Iris pigment epithelial cell (primary cell): ENCODE results near the gene KIF21A.
"Not testable (repeated sequence)": the region's sequence is repeated elsewhere in the genome, so short reads cannot be mapped to it uniquely, and the experiment has no call there.

Experiments used
- DNase-seq: peaks from one replicate; pipeline ENCODE4 v3.0.0-alpha.2; 2011; ENCODE audit warnings: low read depth

Gene KIF21A

DNA sequence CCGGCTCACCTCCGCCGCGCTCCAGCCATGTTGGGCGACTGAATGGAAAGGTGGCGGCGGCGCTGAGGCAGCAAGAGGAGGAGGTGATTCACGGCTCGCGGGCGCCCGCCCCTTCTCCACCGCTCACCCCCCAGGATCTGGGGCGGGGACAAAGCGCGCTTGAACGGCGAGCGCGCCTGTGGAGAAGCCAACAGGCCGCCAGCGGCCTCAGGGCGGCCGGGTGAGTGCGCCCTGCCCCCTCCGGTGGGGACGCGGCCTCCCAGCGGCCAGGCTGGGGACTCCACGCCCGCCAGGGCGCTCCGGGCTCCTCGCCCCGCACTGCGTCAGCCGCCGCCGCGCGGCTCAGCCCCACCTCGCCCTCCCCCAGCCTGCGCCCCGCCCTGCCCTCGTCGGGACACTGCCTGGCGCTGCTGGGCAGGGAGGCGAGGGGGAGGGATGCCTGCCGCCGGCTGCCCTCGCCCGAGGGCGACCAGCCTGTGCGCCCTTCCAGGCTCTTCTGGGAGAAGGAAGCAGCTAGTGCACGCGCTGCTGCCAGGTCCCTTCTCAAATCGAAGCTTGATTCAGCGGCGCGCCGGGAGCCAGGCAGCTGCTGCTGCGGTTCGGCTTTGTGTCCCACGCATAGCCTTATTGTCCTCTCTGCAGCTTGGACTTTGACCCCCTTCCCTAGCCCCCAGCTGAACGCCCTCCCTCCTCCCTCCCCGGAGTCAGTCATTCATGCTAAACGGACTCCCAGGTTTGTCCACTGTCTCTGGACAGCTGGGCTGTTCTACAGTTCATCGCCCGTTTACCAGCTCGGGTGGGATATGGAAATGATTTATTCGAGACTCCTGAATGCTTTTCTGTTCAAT, at the start of gene KIF21A:
Gene KIF21A, minus strand, starts transcription at position 40 of the 848 bp plus-strand sequence. CDS start 150 bp downstream, outside the sequence.
- DNase-seq: peak; percentile 94

DNA sequence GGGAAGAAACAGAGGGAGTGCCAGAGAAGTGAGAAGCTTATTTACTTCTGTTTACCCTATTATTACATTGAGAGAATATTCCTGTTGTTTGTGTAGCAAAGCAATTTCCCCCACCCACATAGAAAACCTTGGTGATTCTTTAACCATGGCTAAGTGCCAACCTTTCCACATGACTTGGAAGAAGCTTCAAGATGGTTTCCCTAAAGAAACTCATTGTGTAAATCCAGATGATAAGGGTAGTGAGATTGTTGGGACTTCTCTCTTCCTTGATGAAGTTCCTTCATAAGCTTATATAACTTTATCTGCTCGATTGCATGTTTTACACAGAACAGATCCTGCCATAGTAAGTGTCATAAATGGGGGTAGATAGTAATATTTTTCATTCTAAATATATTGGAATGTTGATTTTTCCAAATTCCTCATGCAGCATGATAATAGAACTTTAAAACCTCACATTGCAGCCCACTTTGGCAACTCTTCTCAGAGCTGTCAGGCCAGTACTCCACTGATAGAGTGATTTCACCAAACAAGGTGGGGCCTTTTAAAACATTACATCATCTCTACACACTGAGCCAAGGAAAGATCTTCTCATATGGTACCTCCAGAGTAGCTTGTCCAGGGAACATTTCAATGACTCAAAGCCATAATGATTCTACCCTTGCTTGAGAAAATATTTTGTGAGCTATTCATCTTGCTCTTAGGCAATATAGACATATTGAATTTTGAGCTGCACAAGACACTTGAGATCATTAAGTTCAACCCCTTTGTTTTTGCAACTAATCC, 47.8 kb upstream of the KIF21A start:
- peak; percentile 98 for DNase-seq

- no peak for DNase-seq
Measured at GRCh38 chr12:39483597-39483996, 40.7 kb upstream of the KIF21A start.

GRCh38 chr12:39483042-39483441, 40.1 kb upstream of the KIF21A start:
- DNase-seq: no peak

DNA sequence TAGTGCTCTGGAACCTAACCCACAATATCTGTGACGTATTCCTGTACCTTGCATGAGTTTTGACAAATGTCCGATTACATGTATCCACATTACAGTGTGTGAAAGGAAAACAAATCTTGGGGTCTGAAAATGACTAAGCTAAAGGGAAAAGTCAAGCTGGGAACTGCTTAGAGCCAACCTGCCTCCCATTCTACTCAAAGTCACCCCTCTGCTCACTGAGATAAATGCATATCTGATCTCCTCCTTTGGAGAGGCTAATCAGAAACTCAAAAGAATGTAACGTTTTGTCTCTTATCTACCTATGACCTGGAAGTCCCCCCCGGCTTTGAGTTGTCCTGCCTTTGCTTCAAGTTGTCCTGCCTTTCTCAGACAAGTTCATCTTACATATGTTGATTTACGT, 34.0 kb upstream of the KIF21A start:
- DNase-seq: no peak

DNA sequence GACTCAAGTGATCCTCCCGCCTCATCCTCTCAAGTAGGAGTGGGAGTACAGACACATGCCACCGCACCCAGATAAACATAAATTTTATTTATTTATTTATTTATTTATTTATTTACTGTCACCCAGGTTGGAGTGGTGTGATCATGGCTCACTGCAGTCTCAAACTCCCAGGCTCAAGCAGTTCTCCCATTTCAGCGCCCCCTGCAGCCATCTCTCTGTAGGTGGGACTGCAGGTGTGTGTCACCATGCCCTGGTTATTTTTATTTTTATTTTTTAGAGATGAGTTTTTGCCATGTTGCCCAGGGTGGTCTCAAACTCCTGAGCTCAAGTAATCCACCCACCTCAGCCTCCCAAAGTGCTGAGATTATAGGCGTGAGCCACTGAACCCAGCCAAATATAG, 33.2 kb upstream of the KIF21A start:
- DNase-seq: no peak

GRCh38 chr12:39475136-39475535, 32.2 kb upstream of the KIF21A start:
- not testable (repeated sequence) for DNase-seq

DNA sequence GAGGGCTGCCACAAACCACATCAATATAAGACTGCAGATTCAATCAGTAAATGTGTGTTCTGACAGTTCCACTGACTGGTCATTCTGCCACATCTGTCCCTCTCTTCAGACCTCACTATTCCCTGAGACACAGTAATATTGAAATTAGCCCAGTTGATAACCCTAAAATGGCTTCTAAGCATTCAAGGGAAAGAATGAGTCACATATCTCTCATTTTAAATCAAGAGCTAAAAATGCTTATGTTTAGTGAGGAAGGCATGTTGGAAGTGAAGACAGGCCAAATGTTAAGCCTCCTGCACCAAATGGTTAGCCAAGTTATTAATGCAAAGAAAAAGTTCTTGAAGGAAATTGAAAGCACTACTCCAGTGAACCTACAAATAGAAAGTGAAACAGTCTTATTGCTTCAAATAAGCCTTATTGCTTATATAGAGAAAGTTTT, 24.5 kb upstream of the KIF21A start:
- DNase-seq: peak; percentile 88

- DNase-seq: peak; percentile 45
Measured at GRCh38 chr12:39464976-39465695, 22.2 kb upstream of the KIF21A start.

- no peak for DNase-seq
Measured at GRCh38 chr12:39461059-39461458, 18.1 kb upstream of the KIF21A start.

GRCh38 chr12:39459027-39459434, 16.1 kb upstream of the KIF21A start:
- DNase-seq: no peak

DNA sequence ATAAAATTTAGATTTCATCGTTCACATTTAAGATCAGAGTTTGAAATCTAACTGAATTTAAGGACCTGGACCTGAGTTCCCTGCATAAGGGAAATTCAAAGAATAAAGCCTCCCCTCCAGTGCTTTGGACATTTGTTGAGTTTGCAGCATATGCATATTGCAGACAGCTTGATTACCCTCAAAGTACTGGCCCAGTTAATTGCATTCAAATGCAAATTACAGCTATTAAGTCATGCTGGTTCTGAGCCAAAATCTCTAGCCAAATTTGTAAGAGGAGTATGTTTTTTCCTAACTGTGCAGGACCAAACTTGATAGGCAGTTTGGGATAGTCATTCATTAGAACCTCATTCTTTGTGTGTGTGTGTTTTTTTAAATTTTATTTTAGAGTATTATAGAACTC, 9.1 kb upstream of the KIF21A start:
- no peak for DNase-seq

- no peak for DNase-seq
Measured at GRCh38 chr12:39448038-39448437, 5.1 kb upstream of the KIF21A start.

DNA sequence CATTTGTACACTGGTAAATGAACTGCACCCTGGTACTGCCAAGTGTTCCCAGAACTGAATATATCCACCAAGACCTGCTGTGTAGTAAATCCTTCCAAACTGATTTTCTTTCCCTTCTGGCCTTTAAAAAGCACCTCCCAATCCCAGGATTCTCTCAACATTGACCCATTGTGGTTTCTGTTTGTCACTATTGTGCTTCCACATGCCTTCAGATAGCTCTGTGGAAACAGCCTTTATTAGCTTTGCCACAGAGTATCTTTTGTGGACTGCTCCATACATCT, 949 bp upstream of the KIF21A start:
- DNase-seq: no peak

- DNase-seq: no peak
Measured at GRCh38 chr12:39442831-39443080, 164 bp downstream of the KIF21A start.

- DNase-seq: peak; percentile 33
Measured at GRCh38 chr12:39441963-39442830, 723 bp downstream of the KIF21A start.

GRCh38 chr12:39441189-39441962, 1.5 kb downstream of the KIF21A start:
- DNase-seq: no peak

- DNase-seq: no peak
Measured at GRCh38 chr12:39440781-39441180, 2.1 kb downstream of the KIF21A start.

DNA sequence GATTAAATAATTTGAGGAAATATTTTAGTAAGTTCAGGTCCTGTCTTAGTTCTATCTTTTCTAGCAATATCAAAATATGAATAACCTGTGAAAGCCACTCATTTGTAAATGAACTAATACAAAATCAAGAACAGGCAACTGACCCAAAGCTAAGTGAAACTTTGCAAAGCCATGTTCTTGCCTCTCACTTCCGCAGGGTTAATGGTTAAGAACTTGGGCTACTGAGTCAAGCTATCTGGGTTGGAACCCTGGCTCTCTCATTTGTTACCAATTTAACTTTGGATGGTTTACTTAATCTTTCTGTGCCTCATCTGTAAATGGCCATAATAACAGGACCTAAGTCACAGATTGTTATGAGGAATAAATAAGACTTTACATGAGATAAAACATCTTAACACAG, 2.8 kb downstream of the KIF21A start:
- no peak for DNase-seq

GRCh38 chr12:39435531-39435930, 7.4 kb downstream of the KIF21A start:
- no peak for DNase-seq

GRCh38 chr12:39431797-39432196, 11.1 kb downstream of the KIF21A start:
- no peak for DNase-seq
